Stomach smooth muscle (tissue), 2 donors: ENCODE results near the gene ABHD17C.

ENCODE experiments used
- H3K27ac ChIP-seq: one replicate; pipeline ENCODE4 v1.7.0; 2013; ENCODE audit warnings: mild to moderate bottlenecking, low read length, inconsistent platforms
- H3K27me3 ChIP-seq, 2 donors: one replicate each; pipeline ENCODE4 v1.7.0; 2013; ENCODE audit warnings: low read length in 2 of 2; ENCODE audit not compliant: insufficient read depth in 2 of 2, control insufficient read depth in 1 of 2
- H3K36me3 ChIP-seq, 2 donors: one replicate each; pipeline ENCODE4 v1.7.0; 2013; ENCODE audit warnings: low read length in 2 of 2; ENCODE audit not compliant: control insufficient read depth in 2 of 2, insufficient read depth in 2 of 2
- H3K4me1 ChIP-seq: one replicate; pipeline ENCODE4 v1.7.0; 2013; ENCODE audit warnings: low read length; ENCODE audit not compliant: control insufficient read depth, insufficient read depth
- H3K4me3 ChIP-seq, 2 donors: one replicate each; pipeline ENCODE4 v1.7.0; 2013; ENCODE audit warnings: low read length in 2 of 2
- H3K9ac ChIP-seq, 2 donors: one replicate each; pipeline ENCODE4 v1.7.0; 2013; ENCODE audit warnings: low read length in 2 of 2, mild to moderate bottlenecking in 1 of 2
- H3K9me3 ChIP-seq, 2 donors: one replicate each; pipeline ENCODE4 v1.7.0; 2013; ENCODE audit warnings: low read length in 2 of 2; ENCODE audit not compliant: control insufficient read depth in 2 of 2
- donor health status: healthy.
- donor health status: Pancreatic carcinoma.

The ABHD17C gene

DNA sequence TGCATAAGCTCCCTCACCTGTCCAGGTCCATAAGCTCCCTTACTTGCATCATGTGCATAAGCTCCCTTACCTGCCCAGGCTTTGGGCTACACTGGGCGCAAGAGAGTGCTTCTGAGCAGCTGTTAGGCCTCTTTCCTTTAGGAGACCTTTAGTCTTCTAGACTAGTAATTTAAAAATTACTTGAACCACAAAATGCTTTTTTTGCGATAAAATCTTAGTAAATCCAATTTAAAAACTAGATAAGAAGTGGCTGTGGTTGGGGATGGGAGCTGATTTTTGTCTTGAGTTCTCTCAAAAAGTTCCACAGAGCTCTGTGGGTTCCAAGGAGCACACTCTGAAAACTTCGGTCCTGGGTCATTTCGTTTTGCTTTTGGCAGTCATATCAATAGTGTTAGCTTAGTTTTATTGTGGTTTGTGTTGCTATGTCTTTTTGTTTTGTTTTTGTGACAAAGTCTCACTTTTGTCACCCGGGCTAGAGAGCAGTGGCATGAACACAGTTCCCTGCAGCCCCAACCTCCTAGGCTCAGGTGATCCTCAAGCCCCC lies 90.8 kb downstream of the ABHD17C start:
- no peak overlapping the region for H3K27ac ChIP-seq
- H3K4me1 ChIP-seq, result no peaks in the 10 kb centered on the region
- no peak overlapping the region for H3K4me3 ChIP-seq
- H3K36me3 ChIP-seq, result peaks cover 3 to 4% of the 10 kb centered on the region in 2 donors
- H3K9me3 ChIP-seq, result no peaks in the 10 kb centered on the region
- H3K9ac ChIP-seq, result no peak overlapping the region
- H3K27me3 ChIP-seq, result no peaks in the 10 kb centered on the region

- H3K4me3 ChIP-seq, result no peak overlapping the region
- H3K4me1 ChIP-seq, result no peaks in the 10 kb centered on the region
- H3K27me3 ChIP-seq, result no peaks in the 10 kb centered on the region
- H3K9ac ChIP-seq, result no peak overlapping the region
- H3K36me3 ChIP-seq, result peaks cover 3 to 5% of the 10 kb centered on the region in 2 donors
- H3K9me3 ChIP-seq, result no peaks in the 10 kb centered on the region
- no peak overlapping the region for H3K27ac ChIP-seq
Observed at GRCh38 chr15:80787316-80787715, 92.2 kb downstream of the ABHD17C start.

DNA sequence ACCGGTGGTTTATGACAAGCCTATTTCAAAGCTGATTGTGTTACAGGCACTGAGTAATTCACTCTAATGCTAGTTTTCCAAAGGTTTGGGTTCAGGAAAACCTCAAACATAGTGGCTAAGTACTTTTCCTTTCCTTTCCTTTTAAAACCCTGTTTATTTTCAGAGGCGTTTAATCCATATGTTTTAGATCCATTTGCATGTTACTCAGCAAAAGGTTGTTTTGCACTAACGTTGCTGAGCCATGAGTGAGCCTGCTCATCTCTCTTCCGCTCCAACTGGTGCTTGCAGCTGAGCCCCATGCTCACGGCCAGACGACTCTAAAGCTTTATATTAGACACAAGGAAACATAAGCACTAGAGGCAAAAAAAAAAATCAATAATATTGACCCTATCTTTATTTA lies 93.4 kb downstream of the ABHD17C start:
- H3K9ac ChIP-seq, result no peak overlapping the region
- peaks cover 3 to 5% of the 10 kb centered on the region in 2 donors for H3K36me3 ChIP-seq
- no peaks in the 10 kb centered on the region for H3K27me3 ChIP-seq
- H3K4me1 ChIP-seq, result no peaks in the 10 kb centered on the region
- no peaks in the 10 kb centered on the region for H3K9me3 ChIP-seq
- H3K4me3 ChIP-seq, result no peak overlapping the region
- H3K27ac ChIP-seq, result no peak overlapping the region

DNA sequence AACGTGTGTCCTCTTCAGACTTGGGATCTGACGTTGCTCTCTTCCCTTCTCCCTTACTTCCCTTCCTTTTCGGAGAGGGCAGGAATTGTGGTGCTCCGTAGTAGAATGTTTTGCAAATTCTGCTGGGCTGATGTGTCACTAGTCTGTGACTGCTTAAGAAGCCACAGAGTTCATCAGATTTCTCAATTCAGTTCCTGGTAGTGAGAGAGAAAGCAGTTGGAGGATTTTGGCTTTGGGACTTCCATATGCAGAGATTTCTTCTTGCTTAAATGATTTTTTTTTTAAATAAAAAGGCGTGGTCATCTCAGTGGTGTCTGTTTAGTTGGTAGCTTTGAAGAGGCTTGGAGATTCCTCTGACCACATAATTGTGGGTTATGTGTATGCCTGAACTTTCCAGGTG lies 94.2 kb downstream of the ABHD17C start:
- Histone ChIP-seq H3K9me3 (no peaks in the 10 kb centered on the region), H3K27me3 (no peaks in the 10 kb centered on the region), H3K36me3 (peaks cover 2 to 3% of the 10 kb centered on the region in 2 donors), H3K27ac (no peak overlapping the region), H3K4me1 (no peaks in the 10 kb centered on the region), H3K9ac (no peak overlapping the region), H3K4me3 (no peak overlapping the region)

DNA sequence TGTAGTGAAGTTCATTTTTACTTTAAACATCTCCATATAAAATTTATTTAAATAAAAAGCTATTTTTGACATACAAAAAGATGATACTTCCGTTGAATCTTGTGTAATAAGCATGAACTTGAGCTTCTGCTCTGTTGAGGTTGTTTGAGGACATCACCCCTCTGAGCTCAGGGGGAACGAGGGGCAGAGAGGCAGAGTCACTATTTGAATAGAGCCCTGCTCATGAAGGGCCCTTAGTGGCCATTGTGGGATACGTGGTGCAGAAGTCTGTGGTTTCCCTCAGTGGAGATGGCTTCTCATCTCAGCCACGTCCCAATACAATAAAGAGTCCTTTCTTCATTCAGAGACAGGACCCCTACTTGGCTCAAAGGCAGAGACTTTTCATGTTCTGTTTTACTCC lies 94.7 kb downstream of the ABHD17C start:
- H3K9me3 ChIP-seq, result no peaks in the 10 kb centered on the region
- H3K9ac ChIP-seq, result no peak overlapping the region
- peaks cover 2 to 3% of the 10 kb centered on the region in 2 donors for H3K36me3 ChIP-seq
- H3K27me3 ChIP-seq, result no peaks in the 10 kb centered on the region
- H3K27ac ChIP-seq, result no peak overlapping the region
- no peaks in the 10 kb centered on the region for H3K4me1 ChIP-seq
- H3K4me3 ChIP-seq, result no peak overlapping the region

DNA sequence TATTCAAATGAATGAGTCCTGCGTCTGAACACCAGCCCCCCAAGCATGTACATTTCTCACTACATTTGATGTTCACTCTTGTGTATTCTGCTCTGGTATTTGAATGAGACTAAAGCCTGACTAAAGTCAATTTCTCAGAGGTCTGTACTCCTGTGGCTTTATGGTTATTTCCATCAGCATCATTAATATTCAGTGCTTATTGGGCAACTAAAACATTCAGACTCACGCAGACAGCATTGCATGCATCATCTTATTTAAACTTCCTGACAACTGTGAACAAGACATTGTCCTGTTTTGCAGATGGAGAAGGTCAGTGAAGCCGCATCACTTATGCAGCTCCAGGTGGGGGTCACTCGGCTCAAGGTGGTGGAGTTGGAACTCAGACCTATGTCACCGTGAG lies 95.1 kb downstream of the ABHD17C start:
- no peak overlapping the region for H3K9ac ChIP-seq
- H3K4me3 ChIP-seq, result no peak overlapping the region
- no peak overlapping the region for H3K27ac ChIP-seq
- no peaks in the 10 kb centered on the region for H3K27me3 ChIP-seq
- peaks cover 2 to 3% of the 10 kb centered on the region in 2 donors for H3K36me3 ChIP-seq
- no peaks in the 10 kb centered on the region for H3K4me1 ChIP-seq
- H3K9me3 ChIP-seq, result no peaks in the 10 kb centered on the region

- no peaks in the 10 kb centered on the region for H3K27me3 ChIP-seq
- H3K9ac ChIP-seq, result no peak overlapping the region
- H3K27ac ChIP-seq, result no peak overlapping the region
- no peak overlapping the region for H3K4me3 ChIP-seq
- H3K36me3 ChIP-seq, result peaks cover 2 to 3% of the 10 kb centered on the region in 2 donors
- H3K9me3 ChIP-seq, result no peaks in the 10 kb centered on the region
- H3K4me1 ChIP-seq, result no peaks in the 10 kb centered on the region
Observed at GRCh38 chr15:80791004-80791403, 95.9 kb downstream of the ABHD17C start.

GRCh38 chr15:80796407-80796806 lies 101.3 kb downstream of the ABHD17C start:
- no peaks in the 10 kb centered on the region for H3K9me3 ChIP-seq
- no peak overlapping the region for H3K4me3 ChIP-seq
- no peak overlapping the region for H3K9ac ChIP-seq
- no peaks in the 10 kb centered on the region for H3K27me3 ChIP-seq
- H3K36me3 ChIP-seq, result no peaks in the 10 kb centered on the region
- H3K27ac ChIP-seq, result no peak overlapping the region
- H3K4me1 ChIP-seq, result no peaks in the 10 kb centered on the region

GRCh38 chr15:80798911-80799310 lies 103.8 kb downstream of the ABHD17C start:
- H3K4me3 ChIP-seq, result no peak overlapping the region
- H3K27ac ChIP-seq, result no peak overlapping the region
- no peaks in the 10 kb centered on the region for H3K9me3 ChIP-seq
- H3K4me1 ChIP-seq, result no peaks in the 10 kb centered on the region
- no peaks in the 10 kb centered on the region for H3K36me3 ChIP-seq
- no peak overlapping the region for H3K9ac ChIP-seq
- H3K27me3 ChIP-seq, result no peaks in the 10 kb centered on the region

DNA sequence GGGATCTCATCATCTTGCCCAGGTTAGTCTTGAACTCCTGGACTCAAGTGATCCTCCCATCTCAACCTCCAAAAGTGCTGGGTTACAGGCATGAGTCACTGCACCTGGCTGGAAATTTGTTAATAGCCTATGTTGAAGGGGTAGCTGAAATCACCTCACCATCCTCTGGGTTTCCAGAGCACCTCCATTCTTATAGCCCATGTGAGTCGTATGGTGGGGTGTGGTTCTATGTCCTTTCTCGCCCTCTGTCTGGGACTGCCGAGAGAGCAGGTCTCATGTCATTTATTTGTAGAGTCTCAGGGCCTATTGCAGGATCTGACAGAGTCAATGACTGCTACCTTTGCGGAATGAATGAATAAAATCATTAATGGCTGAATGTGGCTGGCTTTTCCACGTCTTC lies 105.0 kb downstream of the ABHD17C start:
- no peak overlapping the region for H3K4me3 ChIP-seq

GRCh38 chr15:80801891-80802680 lies 107.0 kb downstream of the ABHD17C start:
- no peaks in the 10 kb centered on the region for H3K9me3 ChIP-seq
- no peak overlapping the region for H3K4me3 ChIP-seq
- no peaks in the 10 kb centered on the region for H3K4me1 ChIP-seq
- no peak overlapping the region for H3K9ac ChIP-seq
- no peak overlapping the region for H3K27ac ChIP-seq
- no peaks in the 10 kb centered on the region for H3K27me3 ChIP-seq
- H3K36me3 ChIP-seq, result no peaks in the 10 kb centered on the region

More for the DNA sequence above, 105.0 kb downstream of the ABHD17C start:
- no peak overlapping the region for H3K27ac ChIP-seq
- no peaks in the 10 kb centered on the region for H3K9me3 ChIP-seq
- no peaks in the 10 kb centered on the region for H3K4me1 ChIP-seq
- no peaks in the 10 kb centered on the region for H3K36me3 ChIP-seq
- H3K27me3 ChIP-seq, result no peaks in the 10 kb centered on the region
- no peak overlapping the region for H3K9ac ChIP-seq
